GM21723 (cell line): ENCODE measurements around the gene MGAT4A.
"Not testable (repeated sequence)": the region's sequence is repeated elsewhere in the genome, so short reads cannot be mapped to it uniquely, and the experiment has no call there.

Experiments
- ATAC-seq: cut with Tn5 transposase; IDR thresholded peaks from one replicate; pipeline ENCODE4 v1.9.1; 2021; ENCODE audit warnings: mild to moderate bottlenecking, moderate library complexity; ENCODE audit not compliant: unreplicated experiment

The MGAT4A gene

GRCh38 chr2:98664323-98664722 lies 66.6 kb downstream of the MGAT4A start:
- no peak for ATAC-seq

GRCh38 chr2:98663511-98664090 lies 67.3 kb downstream of the MGAT4A start:
- ATAC-seq, result no peak

DNA sequence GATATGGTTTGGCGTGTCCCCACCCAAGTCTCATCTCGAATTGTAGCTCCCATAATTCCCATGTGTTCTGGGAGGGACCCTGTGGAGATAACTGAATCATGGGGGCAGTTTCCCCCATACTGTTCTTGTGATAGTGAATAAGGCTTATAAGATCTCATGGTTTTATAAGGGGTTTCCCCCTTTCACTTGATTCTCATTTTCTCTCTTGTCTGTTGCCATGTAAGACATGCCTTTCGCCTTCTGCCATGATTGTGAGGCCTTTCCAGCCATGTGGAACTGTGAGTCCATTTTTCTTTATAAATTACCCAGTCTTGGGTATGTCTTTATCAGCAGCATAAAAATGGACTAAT lies 71.5 kb downstream of the MGAT4A start:
- not testable (repeated sequence) for ATAC-seq

GRCh38 chr2:98658816-98659490 lies 72.0 kb downstream of the MGAT4A start:
- ATAC-seq, result no peak

- ATAC-seq, result no peak
Observed at GRCh38 chr2:98656800-98657199, 74.1 kb downstream of the MGAT4A start.

DNA sequence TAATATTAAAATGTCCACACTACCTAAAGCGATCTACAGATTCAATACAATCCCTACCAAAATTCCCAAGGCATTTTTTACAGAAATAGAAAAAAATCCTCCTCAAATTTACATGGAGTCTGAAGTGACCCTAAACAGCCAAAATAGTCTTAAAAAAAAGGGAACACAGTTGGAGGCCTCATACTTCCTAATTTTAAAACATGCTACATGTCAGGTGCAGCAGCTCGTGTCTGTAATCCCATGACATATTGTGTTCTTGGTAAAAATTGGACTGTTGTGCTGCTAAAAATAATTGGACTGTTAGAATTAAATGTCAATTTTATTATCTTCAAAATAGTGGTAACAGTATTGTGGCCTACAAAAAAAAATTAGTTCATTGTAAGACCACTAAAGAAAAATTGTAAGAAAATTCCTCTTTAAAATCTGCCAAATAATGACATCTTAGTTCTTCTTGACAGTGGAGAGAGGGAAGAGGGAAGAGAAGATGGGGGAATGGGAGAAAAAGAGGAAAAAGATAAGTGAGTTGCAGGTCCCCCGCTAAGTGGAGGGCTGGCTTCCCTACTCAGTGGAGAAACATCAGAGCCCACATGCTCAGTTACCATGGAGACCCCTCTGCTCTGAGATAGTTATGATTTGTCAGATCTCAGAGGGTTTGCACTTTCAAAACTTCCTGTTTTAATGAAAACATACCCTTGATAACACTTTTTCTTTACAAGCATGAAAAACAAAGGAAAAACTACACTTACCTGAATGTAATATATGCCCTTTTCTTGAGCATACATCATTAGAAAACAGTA lies 76.0 kb downstream of the MGAT4A start:
- no peak for ATAC-seq

DNA sequence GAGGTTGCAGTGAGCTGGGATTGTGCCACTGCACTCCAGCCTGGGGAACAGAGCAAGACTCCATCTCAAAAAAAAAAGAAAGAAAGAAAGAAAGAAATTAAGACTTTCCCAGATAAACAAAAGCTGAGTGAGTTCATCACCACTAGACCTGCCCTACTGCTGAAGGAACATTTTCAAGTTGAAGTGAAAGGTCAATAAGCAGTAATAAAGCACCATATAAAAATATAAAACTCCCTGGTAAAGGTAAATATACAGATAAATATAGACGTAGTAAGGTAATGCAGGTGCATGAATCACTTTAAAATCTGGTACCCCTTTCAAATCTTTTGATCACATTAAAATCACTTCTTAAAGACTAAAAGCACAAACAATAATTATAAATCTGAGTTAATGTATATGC lies 79.9 kb downstream of the MGAT4A start:
- no peak for ATAC-seq

DNA sequence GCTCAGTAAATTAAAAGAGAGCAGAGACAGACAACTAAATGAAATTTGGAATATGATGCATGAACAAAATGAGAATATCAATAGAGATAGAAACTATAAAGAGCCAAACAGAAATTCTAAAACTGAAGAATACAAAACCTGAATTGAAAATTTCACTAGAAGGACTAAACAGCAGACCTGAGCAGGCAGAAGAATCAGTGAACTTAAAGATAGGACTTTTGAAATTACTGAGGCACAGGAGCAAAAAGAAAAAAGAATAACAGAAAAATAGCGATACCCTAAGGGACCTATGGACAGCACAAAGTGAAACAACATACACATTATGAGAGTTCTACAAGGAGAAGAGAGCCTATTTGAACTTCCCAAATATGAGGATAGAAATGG lies 80.9 kb downstream of the MGAT4A start:
- ATAC-seq, result no peak

DNA sequence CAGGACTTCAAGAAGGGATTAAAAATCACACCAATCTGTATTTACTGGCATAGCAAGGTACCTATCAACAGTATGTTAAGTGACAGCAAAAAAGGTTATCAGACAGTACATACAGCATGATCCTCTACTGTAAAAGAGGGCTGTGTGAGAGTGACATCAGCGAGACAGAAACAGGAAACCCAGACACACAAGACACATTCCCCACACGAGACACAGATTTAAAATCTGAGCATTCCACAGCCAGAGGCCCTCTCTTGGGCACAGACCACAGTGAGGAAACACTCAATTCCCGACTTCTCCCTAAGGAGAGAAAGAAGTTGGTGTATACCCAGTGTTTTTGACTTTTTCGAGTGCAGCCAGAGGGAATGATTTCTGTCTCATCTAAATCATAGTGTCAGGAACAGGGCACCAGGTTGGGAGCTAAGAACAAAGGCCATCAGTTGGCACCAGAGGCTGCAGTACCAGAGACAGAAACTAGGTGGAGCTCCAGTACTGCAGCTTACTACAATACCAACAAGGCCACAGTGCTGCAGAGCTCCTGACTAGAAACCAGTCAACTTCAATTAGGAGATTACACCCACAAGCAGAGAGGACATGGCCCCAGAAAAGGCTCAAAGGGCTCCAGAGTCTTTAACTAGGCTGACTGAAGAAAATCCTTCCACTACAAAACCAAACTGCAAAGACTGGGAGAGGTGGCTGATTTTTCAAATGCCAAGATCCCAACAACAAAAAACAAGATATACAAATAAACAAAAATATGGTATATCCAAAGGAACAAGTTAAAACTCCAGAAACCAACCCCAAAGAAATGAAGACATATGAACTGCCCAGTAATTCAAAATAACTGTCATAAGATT lies 81.6 kb downstream of the MGAT4A start:
- ATAC-seq, result no peak

- no peak for ATAC-seq
Observed at GRCh38 chr2:98648451-98648850, 82.5 kb downstream of the MGAT4A start.

GRCh38 chr2:98647636-98648035 lies 83.3 kb downstream of the MGAT4A start:
- ATAC-seq, result no peak

DNA sequence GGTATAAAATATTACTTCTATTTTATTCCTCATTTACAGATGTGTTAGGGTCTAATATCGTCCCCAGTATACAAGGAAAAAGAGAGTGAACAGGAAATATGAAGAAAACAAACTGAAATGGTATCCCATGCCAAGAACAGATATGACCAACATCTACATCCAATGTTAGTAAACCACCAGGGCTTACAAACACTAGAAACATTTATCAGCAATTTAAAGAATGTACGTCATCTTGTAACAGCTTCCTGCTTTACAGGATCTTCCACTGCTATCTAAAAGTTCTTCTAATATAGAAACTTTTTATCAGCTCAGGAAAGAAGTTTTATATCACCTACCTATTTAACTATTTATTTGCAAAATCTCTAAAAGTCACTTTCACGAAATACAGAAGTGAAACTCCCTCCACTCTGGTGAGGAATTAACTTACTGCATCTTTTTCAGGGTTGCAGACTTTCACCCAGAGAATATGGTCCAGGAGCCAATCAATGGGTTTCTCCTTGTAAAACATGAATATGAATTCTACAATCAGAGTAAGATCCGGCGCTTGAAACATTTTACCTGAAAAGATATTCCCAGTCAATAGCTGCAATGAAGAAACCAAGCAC lies 87.3 kb downstream of the MGAT4A start:
- ATAC-seq, result no peak

DNA sequence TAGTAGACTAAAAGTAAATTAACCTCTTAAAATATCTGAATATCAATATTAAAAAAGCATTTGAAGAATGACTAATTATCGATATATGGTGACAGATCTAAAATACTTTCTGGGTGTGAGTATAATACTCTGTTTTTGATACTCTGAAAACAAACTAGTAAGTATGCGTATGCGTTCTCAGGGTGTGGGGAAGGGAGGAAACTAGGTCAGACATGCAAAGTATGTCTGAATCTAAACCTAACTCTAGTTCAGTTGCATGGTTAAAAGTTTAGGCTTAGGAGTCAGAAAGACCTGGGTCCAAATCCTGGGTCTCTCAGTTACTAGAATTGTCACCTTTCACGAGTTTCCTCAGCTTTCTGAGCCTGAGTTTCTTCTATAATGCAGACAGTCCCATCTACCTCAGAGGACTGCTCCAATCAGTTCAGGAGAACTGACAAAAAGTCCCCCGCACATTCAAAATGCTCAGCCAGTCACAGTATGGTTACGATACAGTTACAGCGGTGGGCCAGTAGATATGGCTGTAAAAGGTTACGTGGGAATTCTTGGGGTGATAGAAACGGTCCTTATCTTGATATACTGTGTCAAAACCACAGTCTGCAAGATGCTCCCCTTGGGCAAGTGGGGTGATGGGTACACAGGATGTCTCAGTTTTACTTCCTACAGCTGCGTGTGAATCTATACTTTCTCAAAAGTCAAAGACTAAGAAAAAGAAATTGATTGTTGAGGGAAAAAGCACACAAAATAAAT lies 93.4 kb downstream of the MGAT4A start:
- ATAC-seq, result peak; percentile 83

GRCh38 chr2:98634406-98635092 lies 96.4 kb downstream of the MGAT4A start:
- ATAC-seq, result no peak

DNA sequence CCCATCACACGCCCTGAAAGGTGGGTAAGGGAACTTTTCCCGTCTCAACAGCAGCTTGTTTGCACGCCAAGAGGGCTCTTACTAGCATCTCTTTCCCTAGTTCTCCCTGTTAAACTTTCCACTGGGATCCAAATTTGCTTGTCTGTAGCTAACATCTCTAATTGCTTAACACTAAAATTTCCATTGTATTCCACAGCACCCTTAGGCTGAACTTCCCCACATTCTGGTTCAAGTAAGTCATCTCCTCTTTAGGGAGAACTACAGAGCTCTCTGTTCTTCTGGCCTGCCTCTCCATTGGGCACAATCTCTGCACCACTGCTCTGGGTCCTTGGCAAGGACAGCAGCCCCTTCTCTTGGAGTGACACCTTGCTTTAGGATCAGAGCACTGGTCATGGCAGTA lies 98.6 kb downstream of the MGAT4A start:
- no peak for ATAC-seq

DNA sequence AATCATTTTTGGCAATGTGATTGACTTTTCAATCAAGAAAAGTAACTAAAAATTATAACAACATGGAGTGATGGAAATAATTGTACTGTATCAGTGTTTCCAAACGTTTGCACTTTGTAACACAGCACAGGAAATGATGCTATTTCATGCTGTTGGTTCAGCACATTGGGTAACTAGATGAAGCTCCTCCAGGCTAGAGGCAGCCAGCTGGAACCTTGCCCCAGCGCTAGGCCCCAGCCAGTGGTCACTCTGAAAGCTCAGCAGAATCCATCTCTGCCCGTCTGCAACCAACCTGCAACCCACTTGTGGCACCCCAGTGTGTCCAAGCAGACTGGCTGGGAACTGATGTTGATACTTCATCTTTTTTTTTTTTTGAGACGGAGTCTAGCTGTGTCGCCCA lies 107.3 kb downstream of the MGAT4A start:
- ATAC-seq, result no peak

DNA sequence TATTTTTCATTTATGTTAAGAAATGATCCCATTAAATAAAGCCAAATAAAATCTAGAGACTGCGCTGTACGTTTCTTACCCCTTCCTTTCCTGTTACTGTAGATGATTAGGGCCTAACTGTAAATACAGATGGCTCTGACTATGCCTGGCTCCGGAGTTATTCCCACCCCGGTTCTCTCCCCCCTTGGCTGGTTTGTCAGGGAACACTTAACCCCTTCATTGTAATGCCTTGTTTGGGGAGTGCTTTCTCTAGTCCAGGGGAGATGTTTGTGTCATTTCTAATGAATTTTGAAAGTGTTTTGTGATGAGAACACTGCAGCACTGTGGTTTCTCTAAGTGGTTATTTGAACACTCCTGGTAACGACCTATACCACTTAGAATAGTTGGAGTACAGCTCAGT lies 113.8 kb downstream of the MGAT4A start:
- ATAC-seq, result no peak

DNA sequence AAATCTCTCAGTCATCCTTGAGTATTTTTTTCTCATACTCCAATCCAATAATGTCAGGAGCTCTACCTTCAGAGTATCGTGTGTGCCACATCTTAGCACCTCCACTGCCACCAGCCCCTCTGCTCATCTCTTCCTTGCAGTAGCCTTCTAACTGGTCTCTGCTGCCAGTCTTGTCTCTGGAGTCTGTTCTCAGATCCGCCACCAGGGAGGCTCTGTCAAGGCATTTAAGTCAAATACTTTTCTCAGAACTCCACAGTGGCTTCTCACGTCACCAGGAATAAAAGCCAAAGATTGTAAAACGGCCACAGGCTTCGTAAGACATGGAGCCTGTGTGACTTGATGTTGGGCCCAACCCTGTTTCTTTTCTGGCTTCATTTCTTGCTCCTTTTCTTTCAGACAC lies 115.5 kb downstream of the MGAT4A start:
- no peak for ATAC-seq

GRCh38 chr2:98614024-98614739 lies 116.8 kb downstream of the MGAT4A start:
- ATAC-seq, result no peak
